ENCODE data around the gene CNTN1.

GRCh38 chr12:40716037-40716436 is 23.8 kb downstream of the CNTN1 start:
- no peak for TF ChIP-seq CTCF (IDR thresholded peaks at IDR 0.05)
- no peak for TF ChIP-seq EZH2 (IDR thresholded peaks at IDR 0.05; ENCODE audit: borderline replicate concordance, insufficient read depth, low read depth, low read length, poor library complexity, severe bottlenecking)
